ENCODE results near the gene MBD3L2.
A peak's percentile ranks its signal among the peaks of the same experiment; 100 is the strongest.
"Not testable (repeated sequence)": the region's sequence is repeated elsewhere in the genome, so short reads cannot be mapped to it uniquely, and the experiment has no call there.

Gene MBD3L2

DNA sequence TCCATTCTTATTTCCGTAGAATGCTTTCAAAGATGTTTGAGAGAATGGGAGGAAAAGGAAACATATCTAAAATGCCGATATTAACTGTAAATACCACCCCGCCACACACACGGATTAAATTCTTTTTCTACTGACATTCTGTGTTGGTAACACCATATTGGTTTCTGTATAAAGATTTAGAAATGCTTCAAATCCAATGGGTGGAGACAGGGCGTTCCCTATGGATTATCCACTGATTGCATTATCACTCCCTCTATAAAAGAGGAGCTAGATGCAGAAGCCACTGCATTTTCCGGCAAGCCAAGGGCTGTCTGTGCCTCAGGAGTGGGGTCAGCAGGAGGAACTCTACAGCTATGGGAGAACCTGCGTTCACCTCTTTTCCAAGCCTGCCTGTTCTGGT is at the start of gene MBD3L2:
Gene MBD3L2, plus strand, starts transcription at position 301 of the 400 bp plus-strand sequence. Its CDS starts 53 bp downstream, at position 354.
- not testable (repeated sequence) for DNase-seq (ENCODE audit: low read depth, low spot score)

DNA sequence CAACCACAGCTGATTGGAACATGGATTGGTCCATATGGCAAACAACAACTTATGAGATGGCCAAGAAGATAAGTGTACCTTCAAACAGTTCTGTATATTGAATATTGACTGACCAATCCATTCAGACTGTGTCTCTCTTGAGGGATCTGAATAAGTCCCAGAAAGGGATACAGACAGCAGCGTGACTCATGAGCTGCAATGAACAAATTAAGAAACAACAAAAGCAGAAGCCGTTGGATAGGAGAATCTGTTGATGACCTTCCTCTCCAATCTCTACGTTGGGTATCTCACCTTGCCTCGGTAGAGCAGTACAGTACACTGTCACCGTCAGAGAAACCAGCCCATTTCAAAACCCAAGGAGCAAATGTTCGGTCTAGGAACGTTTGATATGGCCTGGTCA is 49.2 kb upstream of the MBD3L2 start:
- no peak for DNase-seq (ENCODE audit: low read depth, low spot score)

DNA sequence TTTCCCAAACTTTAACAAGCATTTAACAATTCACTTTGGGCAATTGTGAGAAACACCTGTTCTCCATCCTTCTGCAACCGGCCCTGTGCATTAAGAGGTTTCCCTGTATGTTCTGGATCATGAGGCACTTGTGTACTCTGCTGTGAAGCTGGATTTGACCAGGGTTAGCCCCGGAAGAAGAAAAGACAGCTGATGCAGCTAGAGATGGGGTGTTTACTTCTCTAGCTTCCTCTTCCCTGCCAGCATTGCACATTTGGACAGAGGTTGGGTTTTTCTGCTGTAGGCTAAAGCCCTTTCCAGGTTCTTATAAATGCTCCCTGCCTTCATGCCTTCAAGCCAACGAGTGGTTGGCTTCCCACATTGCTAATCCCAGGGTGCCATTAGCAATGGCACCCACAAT is 48.8 kb upstream of the MBD3L2 start:
- DNase-seq (ENCODE audit: low read depth, low spot score), result no peak

DNA sequence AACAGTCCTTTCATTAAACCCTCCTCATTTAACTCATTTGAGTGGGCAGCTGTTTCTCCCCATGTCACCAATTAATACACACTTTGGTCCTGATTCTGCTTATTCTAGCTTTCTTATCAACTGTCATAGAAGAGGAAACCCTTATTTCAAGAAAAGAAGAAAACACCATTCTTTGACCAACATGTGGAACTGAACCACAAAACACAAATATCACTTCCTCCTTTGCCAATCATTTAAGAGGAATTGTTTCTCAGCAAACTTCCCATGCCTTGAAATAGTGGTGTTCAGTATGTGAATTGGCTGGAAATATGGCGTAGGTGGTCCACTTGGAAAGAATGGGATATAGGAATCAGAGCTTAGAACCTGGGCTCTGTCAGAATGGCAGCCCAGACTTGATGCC is 48.3 kb upstream of the MBD3L2 start:
- DNase-seq (ENCODE audit: low read depth, low spot score), result no peak

DNA sequence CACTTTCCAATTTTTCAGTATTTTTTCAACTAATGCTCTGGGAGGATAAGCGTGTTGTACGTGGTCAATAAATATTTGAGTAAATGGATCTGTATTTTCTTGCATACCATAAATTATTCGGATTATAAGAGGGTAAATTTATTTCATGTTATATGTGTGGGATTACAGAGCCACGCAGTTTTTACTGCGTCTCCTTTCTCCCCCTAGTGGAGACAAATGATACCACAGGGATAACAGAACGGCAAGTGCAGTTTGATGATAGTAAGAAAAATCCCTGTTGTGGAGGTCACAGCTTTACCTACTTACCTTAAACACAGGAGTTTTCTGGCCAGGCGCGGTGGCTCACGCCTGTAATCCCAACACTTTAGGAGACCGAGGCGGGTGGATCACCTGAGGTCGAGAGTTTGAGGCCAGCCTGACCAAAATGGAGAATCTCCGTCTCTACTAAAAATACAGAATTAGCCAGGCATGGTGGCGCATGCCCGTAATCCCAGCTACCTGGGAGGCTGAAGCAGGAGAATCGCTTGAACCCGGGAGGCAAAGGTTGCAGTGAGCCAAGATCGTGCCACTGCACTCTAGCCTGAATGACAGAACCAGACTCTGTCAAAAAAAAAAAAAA is 44.7 kb upstream of the MBD3L2 start:
- DNase-seq (ENCODE audit: low read depth, low spot score), result peak; percentile 10

GRCh38 chr19:7006135-7006704 is 42.9 kb upstream of the MBD3L2 start:
- no peak for DNase-seq (ENCODE audit: low read depth, low spot score)

- no peak for DNase-seq (ENCODE audit: low read depth, low spot score)
Observed at GRCh38 chr19:7007859-7008258, 41.3 kb upstream of the MBD3L2 start.

- no peak for DNase-seq (ENCODE audit: low read depth, low spot score)
Observed at GRCh38 chr19:7010722-7011593, 38.2 kb upstream of the MBD3L2 start.

DNA sequence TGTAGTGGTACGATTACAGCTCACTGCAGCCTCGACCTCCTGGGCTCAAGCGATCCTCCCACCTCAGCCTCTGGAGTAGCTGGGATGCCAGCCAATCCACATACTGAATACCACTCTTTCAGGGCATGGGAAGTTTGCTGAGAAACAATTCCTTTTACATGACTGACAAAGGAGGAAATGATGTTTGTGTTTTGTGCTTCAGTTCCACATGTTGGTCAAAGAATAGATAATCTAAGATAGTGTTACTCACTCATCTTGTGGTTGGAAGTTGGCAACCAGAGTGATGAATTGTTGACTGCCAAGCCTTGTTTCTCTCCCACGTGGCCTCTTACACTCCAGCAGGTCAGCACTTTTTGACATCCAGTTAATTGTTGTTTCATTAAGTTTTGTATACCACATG is 35.4 kb upstream of the MBD3L2 start:
- no peak for DNase-seq (ENCODE audit: low read depth, low spot score)

- DNase-seq (ENCODE audit: low read depth, low spot score), result no peak
Observed at GRCh38 chr19:7018828-7019227, 30.3 kb upstream of the MBD3L2 start.

DNA sequence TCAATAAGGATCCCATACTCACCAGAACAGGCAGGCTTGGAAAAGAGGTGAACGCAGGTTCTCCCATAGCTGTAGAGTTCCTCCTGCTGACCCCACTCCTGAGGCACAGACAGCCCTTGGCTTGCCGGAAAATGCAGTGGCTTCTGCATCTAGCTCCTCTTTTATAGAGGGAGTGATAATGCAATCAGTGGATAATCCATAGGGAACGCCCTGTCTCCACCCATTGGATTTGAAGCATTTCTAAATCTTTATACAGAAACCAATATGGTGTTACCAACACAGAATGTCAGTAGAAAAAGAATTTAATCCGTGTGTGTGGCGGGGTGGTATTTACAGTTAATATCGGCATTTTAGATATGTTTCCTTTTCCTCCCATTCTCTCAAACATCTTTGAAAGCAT is 27.8 kb upstream of the MBD3L2 start, which contains the start of gene MBD3L2B:
Gene MBD3L2B, minus strand, starts transcription at position 101 of the 400 bp plus-strand sequence. Its CDS starts 34 bp downstream, at position 67.
- not testable (repeated sequence) for DNase-seq (ENCODE audit: low read depth, low spot score)

DNA sequence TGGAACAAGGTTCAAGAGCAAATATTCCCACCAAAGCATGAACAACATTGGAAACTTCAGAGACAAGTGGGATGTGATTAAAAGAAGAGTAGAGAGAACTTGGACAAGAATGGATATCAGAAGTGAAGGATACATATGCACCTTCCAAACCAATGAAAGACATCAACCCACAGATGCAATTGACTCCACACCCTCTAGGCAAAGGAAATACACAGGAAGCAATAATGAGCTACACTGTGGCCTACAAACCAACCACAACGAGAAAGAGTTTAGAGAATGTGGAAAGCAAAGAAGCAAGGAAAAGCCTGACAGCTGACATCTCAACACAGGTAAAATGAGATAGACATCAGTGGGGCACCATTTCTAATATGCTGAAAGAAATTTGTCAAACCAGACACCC is 20.3 kb upstream of the MBD3L2 start:
- not testable (repeated sequence) for DNase-seq (ENCODE audit: low read depth, low spot score)

- DNase-seq (ENCODE audit: low read depth, low spot score), result not testable (repeated sequence)
Observed at GRCh38 chr19:7030278-7030677, 18.8 kb upstream of the MBD3L2 start, which contains the start of gene MBD3L5. Gene MBD3L5 (plus strand): TSS chr19:7030578. CDS start chr19:7030612, 34 bp downstream.

DNA sequence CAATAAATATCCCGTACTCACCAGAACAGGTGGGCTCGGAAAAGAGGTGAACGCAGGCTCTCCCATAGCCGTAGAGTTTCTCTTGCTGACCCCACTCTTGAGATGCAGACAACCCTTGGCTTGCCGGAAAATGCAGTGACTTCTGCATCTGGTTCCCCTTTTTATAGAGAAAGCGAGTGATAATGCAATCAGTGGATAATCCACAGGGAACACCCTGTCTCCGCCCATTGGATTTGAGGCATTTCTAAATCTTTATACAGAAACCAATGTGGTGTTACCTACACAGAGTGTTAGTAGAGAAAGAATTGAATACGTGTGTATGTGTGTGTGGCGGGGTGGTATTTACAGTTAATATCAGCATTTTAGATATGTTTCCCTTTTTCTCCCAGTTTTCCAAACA is 9.0 kb upstream of the MBD3L2 start, which contains the start of gene MBD3L4:
Gene MBD3L4, minus strand, starts transcription at position 101 of the 400 bp plus-strand sequence. Its CDS starts 35 bp downstream, at position 66.
- DNase-seq (ENCODE audit: low read depth, low spot score), result not testable (repeated sequence)

DNA sequence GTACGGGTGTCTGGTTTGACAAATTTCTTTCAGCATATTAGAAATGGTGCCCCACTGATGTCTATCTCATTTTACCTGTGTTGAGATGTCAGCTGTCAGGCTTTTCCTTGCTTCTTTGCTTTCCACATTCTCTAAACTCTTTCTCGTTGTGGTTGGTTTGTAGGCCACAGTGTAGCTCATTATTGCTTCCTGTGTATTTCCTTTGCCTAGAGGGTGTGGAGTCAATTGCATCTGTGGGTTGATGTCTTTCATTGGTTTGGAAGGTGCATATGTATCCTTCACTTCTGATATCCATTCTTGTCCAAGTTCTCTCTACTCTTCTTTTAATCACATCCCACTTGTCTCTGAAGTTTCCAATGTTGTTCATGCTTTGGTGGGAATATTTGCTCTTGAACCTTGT is 7.6 kb upstream of the MBD3L2 start:
- DNase-seq (ENCODE audit: low read depth, low spot score), result not testable (repeated sequence)

DNA sequence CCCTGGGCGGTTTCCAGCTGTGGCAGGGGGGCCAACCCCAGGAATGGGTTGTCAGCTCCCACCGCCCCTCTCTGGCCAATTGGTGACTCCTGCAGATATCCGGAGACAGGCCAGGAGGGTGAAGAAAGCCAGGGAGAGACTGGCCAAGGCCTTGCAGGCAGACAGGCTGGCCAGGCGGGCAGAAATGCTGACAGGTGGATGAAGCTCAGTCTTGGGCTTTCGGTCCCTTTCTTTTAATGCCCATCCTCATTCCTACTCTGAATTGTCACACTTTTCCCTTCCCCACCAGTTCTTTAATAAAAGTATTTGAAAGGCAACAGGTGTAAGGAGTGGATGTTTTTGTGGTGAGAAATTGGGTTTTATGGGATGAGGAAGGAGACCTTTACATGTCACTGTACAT is 2.3 kb downstream of the MBD3L2 start:
- DNase-seq (ENCODE audit: low read depth, low spot score), result not testable (repeated sequence)

DNA sequence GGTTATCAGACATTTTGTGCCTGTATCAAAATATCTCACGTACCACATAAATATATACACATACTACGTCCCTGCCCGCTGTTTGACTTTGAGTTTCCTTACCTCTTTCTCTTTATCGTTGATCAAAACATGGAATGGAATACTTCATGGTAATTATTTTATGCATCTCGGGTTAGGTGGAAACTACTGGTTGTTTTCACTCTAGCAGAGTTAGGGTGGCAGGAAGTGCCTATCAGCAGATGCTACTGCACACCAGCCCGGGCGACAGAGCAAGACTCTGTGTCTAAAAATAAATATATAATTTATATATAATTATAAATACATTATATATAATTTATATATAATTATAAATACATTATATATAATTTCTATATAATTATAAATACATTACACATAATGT is 3.8 kb downstream of the MBD3L2 start:
- not testable (repeated sequence) for DNase-seq (ENCODE audit: low read depth, low spot score)

GRCh38 chr19:7054635-7055368 is 5.7 kb downstream of the MBD3L2 start:
- DNase-seq (ENCODE audit: low read depth, low spot score), result not testable (repeated sequence)

DNA sequence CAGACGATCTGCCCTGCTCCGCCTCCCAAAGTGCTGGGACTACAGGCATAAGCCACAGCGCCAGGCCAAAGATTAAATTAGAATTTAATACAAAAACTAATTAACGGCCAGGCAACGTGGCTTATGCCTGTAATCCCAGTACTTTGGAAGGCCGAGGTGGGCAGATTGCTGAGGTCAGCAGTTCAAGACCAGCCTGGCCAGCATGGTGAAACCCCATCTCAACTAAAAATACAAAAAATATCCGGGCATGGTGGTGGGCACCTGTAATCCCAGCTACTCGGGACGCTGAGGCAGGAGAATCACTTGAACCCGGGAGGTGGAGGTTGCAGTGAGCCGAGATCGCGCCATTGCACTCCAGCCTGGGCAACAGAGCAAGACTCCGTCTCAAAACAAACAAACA is 6.6 kb downstream of the MBD3L2 start:
- DNase-seq (ENCODE audit: low read depth, low spot score), result not testable (repeated sequence)

- not testable (repeated sequence) for DNase-seq (ENCODE audit: low read depth, low spot score)
Observed at GRCh38 chr19:7056371-7056770, 7.2 kb downstream of the MBD3L2 start.

GRCh38 chr19:7058576-7058975 is 9.5 kb downstream of the MBD3L2 start, which contains the start of gene MBD3L3:
Gene MBD3L3 (minus strand): TSS chr19:7058676. CDS start chr19:7058605, 71 bp downstream.
- DNase-seq (ENCODE audit: low read depth, low spot score), result not testable (repeated sequence)
